PC-3 (cell line): ENCODE measurements around the gene SLC9A3. TPM values are rescaled to one million over a fixed set of nuclear protein-coding genes. Genes with fewer than 3 reads are reported as not detected.

Source experiments
- ATAC-seq: fragments of 200-7000 bp; cut with Tn5 transposase; 2 replicates; pipeline ENCODE4 v1.9.1; 2020; ENCODE audit warnings: mild to moderate bottlenecking, moderate library complexity
- BruUV-seq: library from RNA; stranded (reverse); fragments of 400-500 nt; replicated peaks from 2 replicates; lab custom pipeline; 2021; lab: Mats Ljungman, UMichigan
- CTCF ChIA-PET: fragments of 300-600 bp; sonication (Branson Sonifier 250); formaldehyde crosslinking; loops from one replicate; lab custom pipeline; 2022; ENCODE audit warnings: antibody characterized with exemption; lab: Charles Lee
- POLR2A ChIA-PET: fragments of 300-600 bp; sonication (Branson Sonifier 250); formaldehyde crosslinking; loops from one replicate; lab custom pipeline; 2022; ENCODE audit warnings: antibody characterized with exemption; ENCODE audit not compliant: unreplicated experiment; lab: Charles Lee
- DNase-seq: peaks from one replicate; pipeline ENCODE4 v3.0.0-alpha.2; 2015
- H2AFZ ChIP-seq: fragments of 300-600 bp; sonication (generic); 2 replicates; pipeline ENCODE4 v1.6.0; 2016; ENCODE audit warnings: antibody characterized with exemption, low read length
- H3F3A ChIP-seq: fragments of 300-600 bp; sonication (generic); one replicate; pipeline ENCODE4 v1.6.0; 2017; ENCODE audit warnings: antibody characterized with exemption, low read length, control low read depth, mild to moderate bottlenecking; ENCODE audit not compliant: unreplicated experiment
- H3K27ac ChIP-seq: fragments of 300-600 bp; sonication (generic); 2 replicates; pipeline ENCODE4 v1.5.1; 2016; ENCODE audit warnings: mild to moderate bottlenecking, low read length
- H3K27me3 ChIP-seq: fragments of 300-600 bp; sonication (generic); 2 replicates; pipeline ENCODE4 v1.6.1; 2016; ENCODE audit warnings: low read length, mixed read lengths
- H3K36me3 ChIP-seq: fragments of 300-600 bp; sonication (generic); 2 replicates; pipeline ENCODE4 v1.6.1; 2016; ENCODE audit warnings: low read depth, mixed run types, low read length, mixed read lengths
- H3K4me1 ChIP-seq: fragments of 300-600 bp; sonication (generic); 2 replicates; pipeline ENCODE4 v1.5.1; 2016; ENCODE audit warnings: low read length; ENCODE audit not compliant: insufficient read depth
- H3K4me2 ChIP-seq: fragments of 300-600 bp; sonication (generic); 2 replicates; pipeline ENCODE4 v1.6.0; 2016; ENCODE audit warnings: low read length
- H3K4me3 ChIP-seq: fragments of 300-600 bp; sonication (generic); 2 replicates; pipeline ENCODE4 v1.5.1; 2016; ENCODE audit warnings: mild to moderate bottlenecking, low read length, mixed read lengths
- H3K79me2 ChIP-seq: fragments of 300-600 bp; sonication (generic); 2 replicates; pipeline ENCODE4 v1.6.1; 2017; ENCODE audit warnings: low read length, mixed read lengths
- H3K9ac ChIP-seq: fragments of 300-600 bp; sonication (generic); 2 replicates; pipeline ENCODE4 v1.6.0; 2016; ENCODE audit warnings: mild to moderate bottlenecking, low read length
- H3K9me2 ChIP-seq: fragments of 300-600 bp; sonication (generic); replicated peaks from 2 replicates; pipeline ENCODE4 v1.6.1; 2016; ENCODE audit warnings: mixed run types, low read length, mixed read lengths
- H3K9me3 ChIP-seq: fragments of 300-600 bp; sonication (generic); 2 replicates; pipeline ENCODE4 v1.6.1; 2016; ENCODE audit warnings: low read length, mixed read lengths
- H4K20me1 ChIP-seq: fragments of 300-600 bp; sonication (generic); 2 replicates; pipeline ENCODE4 v1.6.1; 2016; ENCODE audit warnings: low read length, mixed read lengths
- EZH2 ChIP-seq: fragments of 300-600 bp; sonication (generic); IDR thresholded peaks from one replicate; pipeline ENCODE4 v1.6.1; 2017; ENCODE audit warnings: antibody characterized with exemption, mild to moderate bottlenecking, low read length; ENCODE audit not compliant: unreplicated experiment
- EZH2phosphoT487 ChIP-seq: fragments of 300-600 bp; sonication (generic); IDR thresholded peaks from 2 replicates; pipeline ENCODE4 v1.6.1; 2018; ENCODE audit warnings: mild to moderate bottlenecking, antibody characterized with exemption, low read length, borderline replicate concordance
- intact Hi-C: fragments of 100-400 bp; cut with micrococcal nuclease; formaldehyde crosslinking; loops from 2 replicates; pipeline ENCODE4 v1.9.0; 2023
- total RNA-seq: library from RNA; depleted of rRNA; stranded (reverse); fragments of >200 nt; gene quantifications from 2 replicates; pipeline ENCODE4 v1.2.3, GENCODE V29; 2014
- TF ChIP-seq, protein P1 (sequence below): fragments of 300-600 bp; sonication (generic); conservative IDR thresholded peaks from 2 replicates; pipeline ENCODE4 v1.5.1; 2017; ENCODE audit warnings: antibody characterized with exemption, low read depth, mild to moderate bottlenecking, low read length

SLC9A3 gene
- total RNA-seq, 1 experiment from 2014 or later: 4.9 TPM

DNA sequence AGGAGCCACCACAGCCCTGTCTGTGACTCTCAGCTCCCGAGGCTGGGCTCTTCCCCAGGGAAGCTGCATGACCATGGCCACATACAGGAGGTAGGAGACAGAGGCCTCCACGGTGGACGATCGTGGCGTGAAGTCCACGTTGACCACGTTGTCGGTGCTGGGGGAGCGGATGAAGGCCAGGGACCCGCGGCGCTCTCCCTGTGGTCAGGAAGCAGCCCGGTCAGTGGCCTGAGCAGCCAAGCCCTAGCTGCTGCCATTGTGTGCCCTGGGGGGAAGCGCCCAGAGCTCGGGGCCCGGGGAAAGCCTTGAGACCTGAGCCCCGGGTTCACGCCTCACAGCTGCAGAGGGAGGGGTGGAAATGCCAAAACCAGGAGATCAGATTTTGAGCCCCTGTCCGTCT, 47.0 kb downstream of the SLC9A3 start:
- no peak overlapping the region for H3K4me3 ChIP-seq
- TF ChIP-seq EZH2phosphoT487 (no peak), EZH2 (no peak)
- TF ChIP-seq, protein P1, sequence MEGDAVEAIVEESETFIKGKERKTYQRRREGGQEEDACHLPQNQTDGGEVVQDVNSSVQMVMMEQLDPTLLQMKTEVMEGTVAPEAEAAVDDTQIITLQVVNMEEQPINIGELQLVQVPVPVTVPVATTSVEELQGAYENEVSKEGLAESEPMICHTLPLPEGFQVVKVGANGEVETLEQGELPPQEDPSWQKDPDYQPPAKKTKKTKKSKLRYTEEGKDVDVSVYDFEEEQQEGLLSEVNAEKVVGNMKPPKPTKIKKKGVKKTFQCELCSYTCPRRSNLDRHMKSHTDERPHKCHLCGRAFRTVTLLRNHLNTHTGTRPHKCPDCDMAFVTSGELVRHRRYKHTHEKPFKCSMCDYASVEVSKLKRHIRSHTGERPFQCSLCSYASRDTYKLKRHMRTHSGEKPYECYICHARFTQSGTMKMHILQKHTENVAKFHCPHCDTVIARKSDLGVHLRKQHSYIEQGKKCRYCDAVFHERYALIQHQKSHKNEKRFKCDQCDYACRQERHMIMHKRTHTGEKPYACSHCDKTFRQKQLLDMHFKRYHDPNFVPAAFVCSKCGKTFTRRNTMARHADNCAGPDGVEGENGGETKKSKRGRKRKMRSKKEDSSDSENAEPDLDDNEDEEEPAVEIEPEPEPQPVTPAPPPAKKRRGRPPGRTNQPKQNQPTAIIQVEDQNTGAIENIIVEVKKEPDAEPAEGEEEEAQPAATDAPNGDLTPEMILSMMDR: no peak
- no peak overlapping the region for H3K27ac ChIP-seq
- no peak overlapping the region for H2AFZ ChIP-seq
- H3K36me3 ChIP-seq: no peaks in the 10 kb centered on the region
- DNase-seq (no peak), ATAC-seq (no peak)
- H3K4me2 ChIP-seq: no peak overlapping the region
- ChIA-PET POLR2A (no interaction called here), CTCF (no interaction called here)
- H3K9me2 ChIP-seq: no peaks in the 10 kb centered on the region
- BruUV-seq: no TSS peak
- H3K9ac ChIP-seq: no peak overlapping the region
- no peaks in the 10 kb centered on the region for H3K9me3 ChIP-seq
- peaks cover 10% of the 10 kb centered on the region; the same call in 1 of the 2 replicates for H3K4me1 ChIP-seq
- H3K79me2 ChIP-seq: peaks cover 10% of the 10 kb centered on the region
- intact Hi-C loops: loop anchor here (10.0 kb wide), 1 partner anchor 138 kb away; the partner anchor contains the start of gene CEP72
- H4K20me1 ChIP-seq: no peaks in the 10 kb centered on the region
- no peaks in the 10 kb centered on the region for H3F3A ChIP-seq
- no peaks in the 10 kb centered on the region for H3K27me3 ChIP-seq

DNA sequence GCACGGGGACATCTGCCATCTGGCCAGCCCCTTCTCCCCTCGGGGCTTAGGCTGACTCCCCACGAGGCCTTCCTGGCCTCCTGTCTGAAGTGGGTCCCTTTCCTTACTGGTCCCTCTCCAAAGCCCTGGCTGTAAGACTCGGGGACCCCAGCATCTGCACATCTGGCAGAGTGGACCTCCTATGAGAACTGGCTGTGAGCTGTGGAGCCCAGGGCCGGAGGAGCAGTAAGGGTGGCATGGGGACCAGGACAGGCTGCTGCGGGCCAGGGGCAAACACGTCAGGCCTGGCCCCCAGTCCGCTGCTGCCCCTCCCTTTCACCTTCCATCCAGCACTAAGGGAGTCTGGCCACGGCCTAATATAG, 47.5 kb downstream of the SLC9A3 start:
- peaks cover 14% of the 10 kb centered on the region for H3K79me2 ChIP-seq
- BruUV-seq: no TSS peak
- no peak overlapping the region for H3K4me3 ChIP-seq
- intact Hi-C loops: loop anchor here (10.0 kb wide), 1 partner anchor 138 kb away; the partner anchor contains the start of gene CEP72
- no peaks in the 10 kb centered on the region for H3K36me3 ChIP-seq
- H3K4me1 ChIP-seq: peaks cover 15% of the 10 kb centered on the region
- no peaks in the 10 kb centered on the region for H3K9me3 ChIP-seq
- no peaks in the 10 kb centered on the region for H3K27me3 ChIP-seq
- H2AFZ ChIP-seq: no peak overlapping the region
- DNase-seq (no peak), ATAC-seq (no peak)
- H3K9ac ChIP-seq: no peak overlapping the region
- POLR2A ChIA-PET: no interaction called here
- no peak for TF ChIP-seq EZH2
- no peak for TF ChIP-seq EZH2phosphoT487
- TF ChIP-seq, protein P1: no peak
- no peaks in the 10 kb centered on the region for H4K20me1 ChIP-seq
- no peak overlapping the region for H3K4me2 ChIP-seq
- no peak overlapping the region for H3K27ac ChIP-seq
- CTCF ChIA-PET: no interaction called here
- H3F3A ChIP-seq: no peaks in the 10 kb centered on the region
- no peaks in the 10 kb centered on the region for H3K9me2 ChIP-seq

DNA sequence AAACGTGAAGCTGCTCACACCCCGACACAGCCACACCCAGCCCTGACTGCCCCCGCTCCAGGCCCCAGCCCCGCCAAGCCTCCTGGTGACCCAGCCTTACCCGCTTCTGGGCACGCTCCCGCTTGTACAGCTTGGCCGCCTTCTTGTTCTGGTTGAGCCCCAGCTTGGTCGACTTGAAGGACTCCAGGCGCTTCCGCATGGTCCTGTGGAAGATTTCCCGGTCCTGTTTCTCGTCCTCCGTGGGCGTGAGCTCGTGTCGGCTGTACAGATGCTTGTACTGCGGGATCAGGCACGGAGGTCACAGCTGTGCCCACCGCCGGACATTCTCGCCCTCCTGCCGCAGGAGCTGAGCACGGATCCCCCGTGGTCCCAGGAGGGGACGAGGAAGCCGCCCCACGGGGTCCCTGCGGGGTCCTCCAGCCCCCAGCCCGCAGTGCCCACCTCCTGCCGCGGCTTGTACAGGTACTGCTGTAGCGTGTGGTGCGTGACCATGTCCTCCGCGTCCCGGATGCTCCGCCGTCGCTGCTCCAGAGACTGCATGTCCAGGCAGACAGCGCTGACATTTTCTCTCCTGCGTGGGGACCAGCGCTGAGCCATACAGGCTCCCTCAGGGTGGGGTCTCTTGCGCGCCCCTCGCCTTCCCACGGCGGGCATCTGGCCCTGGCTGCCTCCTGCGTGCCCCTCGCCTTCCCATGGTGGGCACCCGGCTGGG, 48.0 kb downstream of the SLC9A3 start:
- no peak overlapping the region for H2AFZ ChIP-seq
- CTCF ChIA-PET: no interaction called here
- H3K79me2 ChIP-seq: peaks cover 19% of the 10 kb centered on the region
- intact Hi-C loops: loop anchor here (10.0 kb wide), 1 partner anchor 139 kb away; the partner anchor contains the start of gene CEP72
- peaks cover 20% of the 10 kb centered on the region for H3K4me1 ChIP-seq
- no peak overlapping the region for H3K27ac ChIP-seq
- no peak overlapping the region for H3K4me2 ChIP-seq
- no peak overlapping the region for H3K4me3 ChIP-seq
- H3K36me3 ChIP-seq: no peaks in the 10 kb centered on the region
- TF ChIP-seq, protein P1: no peak
- TF ChIP-seq EZH2 (no peak), EZH2phosphoT487 (no peak)
- ATAC-seq (no peak), DNase-seq (no peak)
- H3K9ac ChIP-seq: no peak overlapping the region
- no peaks in the 10 kb centered on the region for H3K27me3 ChIP-seq
- no TSS peak for BruUV-seq
- no peaks in the 10 kb centered on the region for H3F3A ChIP-seq
- no peaks in the 10 kb centered on the region for H3K9me3 ChIP-seq
- H4K20me1 ChIP-seq: no peaks in the 10 kb centered on the region
- POLR2A ChIA-PET: no interaction called here
- H3K9me2 ChIP-seq: no peaks in the 10 kb centered on the region
